NCI-H1436 treated with DMSO at 0.1 percent for 48 hours (cell line): ENCODE measurements around the gene NCSTN.

Experiments used
- DNase-seq: peaks from one replicate; lab custom pipeline; 2025; lab: John Stamatoyannopoulos, UW

The NCSTN gene

DNA sequence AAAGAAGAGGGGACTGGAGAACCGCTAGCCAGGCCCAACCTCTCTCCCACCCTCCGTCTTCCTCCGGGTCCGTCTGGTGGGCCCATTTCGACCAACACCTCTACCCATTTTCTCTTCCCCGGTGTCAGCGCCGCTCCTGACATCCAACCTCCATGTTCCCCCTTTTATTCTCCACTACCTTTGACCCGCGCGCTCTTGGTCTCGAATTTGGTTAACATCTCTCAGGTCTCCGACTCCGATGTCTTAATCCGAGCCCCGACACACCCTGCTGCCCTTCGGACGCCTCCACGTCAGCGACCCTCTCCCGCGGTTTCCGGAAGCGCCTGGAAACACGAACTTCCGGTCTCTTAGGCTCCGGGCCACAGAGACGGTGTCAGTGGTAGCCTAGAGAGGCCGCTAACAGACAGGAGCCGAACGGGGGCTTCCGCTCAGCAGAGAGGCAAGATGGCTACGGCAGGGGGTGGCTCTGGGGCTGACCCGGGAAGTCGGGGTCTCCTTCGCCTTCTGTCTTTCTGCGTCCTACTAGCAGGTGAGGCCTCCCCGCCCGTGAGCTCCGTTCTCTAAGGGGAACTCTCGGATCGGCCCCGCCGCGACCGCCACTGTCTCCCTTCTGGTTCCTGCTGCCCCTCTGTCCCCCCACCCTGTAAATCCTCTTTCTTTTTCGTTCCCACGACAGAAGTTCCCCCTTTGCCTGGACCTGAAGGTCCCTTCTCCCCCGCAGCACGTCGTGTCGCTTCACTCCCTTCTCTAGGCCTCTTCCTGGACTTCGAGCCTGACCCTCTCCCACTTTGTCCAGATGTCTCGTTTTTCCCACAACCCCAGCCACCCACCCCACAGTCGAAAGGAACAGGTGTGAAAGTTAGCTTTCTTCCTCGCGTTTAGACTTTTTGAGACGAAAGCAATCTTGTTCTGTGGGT, at the start of gene NCSTN, which contains the start of gene COPA:
Gene NCSTN, plus strand, starts transcription at position 431 of the 917 bp plus-strand sequence. Its CDS starts 14 bp downstream, at position 445.
Gene COPA, minus strand, starts transcription at position 298 of the 917 bp plus-strand sequence. Its CDS starts 80 bp downstream, at position 218.
- DNase-seq, result peak; percentile 43

DNA sequence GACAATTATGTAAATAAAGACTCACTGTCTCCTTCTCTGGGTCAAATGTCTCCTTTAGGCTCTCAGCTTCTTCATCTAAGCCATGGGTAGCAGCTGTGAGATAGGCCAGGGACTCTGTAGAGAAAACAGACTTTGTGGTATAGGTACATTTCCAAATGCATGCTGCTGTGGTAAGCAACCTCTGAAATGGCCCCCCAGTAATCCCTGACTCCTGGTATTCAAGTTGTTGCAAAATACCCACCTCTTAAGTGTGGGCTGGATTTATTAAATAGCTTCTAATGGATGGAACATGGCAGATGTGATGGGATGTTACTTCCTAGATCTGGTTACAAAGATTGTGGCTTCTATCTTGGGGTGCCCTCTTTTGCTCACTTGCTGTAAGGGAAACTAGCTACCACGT, 47.1 kb upstream of the NCSTN start:
- no peak for DNase-seq

DNA sequence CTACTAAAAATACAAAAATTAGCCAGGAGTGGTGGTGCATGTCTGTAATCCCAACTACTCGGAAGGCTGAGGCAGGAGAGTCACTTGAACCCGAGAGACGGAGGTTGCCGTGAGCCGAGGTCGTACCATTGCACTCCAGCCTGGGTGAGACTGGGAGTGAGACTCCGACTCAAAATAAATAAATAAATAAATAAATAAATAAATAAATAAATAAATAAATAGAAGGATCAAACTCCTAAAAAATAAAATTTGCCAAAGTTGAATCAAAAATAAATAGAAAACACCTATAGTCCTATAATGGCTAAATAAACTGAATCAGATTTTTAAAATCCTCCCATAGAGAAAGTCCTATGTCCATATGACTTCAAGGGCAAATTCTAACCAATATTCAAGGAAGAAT, 43.0 kb upstream of the NCSTN start:
- no peak for DNase-seq

DNA sequence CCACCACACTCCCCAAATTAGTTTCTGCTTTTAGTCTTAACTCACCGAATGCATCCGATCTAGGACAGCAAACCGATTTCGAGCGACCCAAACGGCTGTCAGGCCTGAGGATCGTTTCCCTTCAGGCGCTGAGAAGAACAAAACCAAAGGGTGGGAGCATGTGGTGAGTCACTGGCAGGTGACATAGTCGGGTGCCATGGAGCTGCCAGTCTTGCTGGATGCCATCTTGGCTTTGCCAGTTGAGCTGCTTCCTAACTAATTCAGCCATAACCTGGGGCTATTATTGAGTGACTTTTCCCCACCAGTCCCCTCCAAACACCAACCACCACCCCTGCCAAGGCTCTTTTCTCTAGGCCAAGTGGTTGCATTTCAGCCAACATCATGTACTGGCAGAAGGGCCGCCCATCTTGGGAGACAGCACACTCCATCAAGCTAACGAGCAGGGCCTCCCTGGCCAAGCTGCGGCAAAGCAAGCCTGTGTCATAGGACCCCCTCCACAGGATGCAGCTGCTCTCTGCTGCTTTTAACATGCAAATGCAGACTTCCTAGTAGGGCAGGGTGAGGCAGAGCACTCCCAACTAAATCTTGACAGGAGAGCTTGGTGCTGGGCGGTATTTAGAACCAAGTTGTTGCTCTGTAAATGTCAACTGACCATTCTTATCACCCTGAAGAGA, 35.9 kb upstream of the NCSTN start:
- no peak for DNase-seq

DNA sequence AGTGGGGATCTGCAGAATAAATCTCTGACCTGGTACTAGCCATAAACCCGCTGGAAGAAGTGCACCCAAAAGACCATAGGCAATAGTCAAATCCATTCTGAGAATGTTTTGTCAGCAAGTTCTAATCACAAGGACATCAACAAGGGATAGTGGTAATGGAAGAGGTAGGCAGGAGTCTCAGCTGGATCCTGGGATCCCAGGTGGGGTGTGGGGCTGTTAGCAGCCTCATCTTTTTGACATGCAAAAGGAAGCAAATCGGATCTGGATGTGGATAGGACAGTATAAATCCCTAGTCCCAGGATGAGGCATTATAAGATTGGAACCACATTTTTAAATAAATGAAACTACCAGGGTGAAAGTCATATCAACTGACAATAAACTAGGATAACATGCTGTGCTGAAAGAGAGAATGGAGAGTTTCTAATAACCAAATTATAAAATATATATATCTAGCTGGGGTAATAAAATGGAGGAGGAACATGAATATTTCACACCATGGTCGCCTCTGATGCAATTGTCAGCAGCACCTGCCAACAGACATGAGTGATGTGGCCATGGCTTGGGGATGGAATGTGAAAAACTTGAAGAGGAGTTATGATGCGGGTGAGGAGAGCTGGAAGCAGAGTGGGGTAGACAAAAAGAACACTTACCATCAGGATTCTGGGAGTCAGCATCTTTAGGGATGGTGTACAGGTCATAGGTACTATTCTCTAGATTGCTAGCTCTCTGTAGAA, 34.6 kb upstream of the NCSTN start:
- no peak for DNase-seq

DNA sequence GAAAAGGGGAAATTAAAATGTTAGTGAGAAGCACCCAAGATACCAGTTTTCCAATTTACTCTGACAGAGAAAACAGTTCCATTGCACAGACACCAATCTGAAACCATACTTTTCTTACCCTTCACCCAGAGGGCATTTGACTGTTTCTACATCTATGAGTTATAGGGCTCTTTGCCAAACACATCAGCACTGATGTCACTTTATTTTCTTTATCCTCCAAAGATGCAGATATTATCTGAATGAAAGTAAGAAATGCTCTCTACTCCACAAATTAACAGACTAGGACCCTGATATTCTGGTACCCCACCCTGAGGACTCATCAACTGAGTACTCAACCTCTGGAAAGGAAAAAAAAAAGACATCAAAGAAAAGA, 34.0 kb upstream of the NCSTN start:
- DNase-seq, result no peak

DNA sequence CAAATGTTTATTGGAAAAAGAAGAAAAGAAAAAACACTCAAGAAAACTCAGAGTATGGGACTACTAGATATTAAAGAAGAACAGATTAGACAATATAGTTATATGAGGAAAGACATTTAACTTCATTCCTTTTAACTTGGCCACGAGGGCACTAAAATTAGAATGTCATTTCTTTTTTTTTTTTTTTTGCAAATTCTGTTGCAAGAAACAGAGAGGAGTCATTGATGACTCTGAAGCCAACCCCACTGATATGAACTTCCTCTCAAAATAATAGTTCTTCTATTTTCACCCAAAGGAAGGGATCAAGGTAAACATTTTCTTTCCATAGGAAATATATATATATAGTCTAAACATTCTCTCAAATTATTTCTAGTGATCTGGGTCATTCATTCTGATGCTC, 33.6 kb upstream of the NCSTN start:
- DNase-seq, result no peak

DNA sequence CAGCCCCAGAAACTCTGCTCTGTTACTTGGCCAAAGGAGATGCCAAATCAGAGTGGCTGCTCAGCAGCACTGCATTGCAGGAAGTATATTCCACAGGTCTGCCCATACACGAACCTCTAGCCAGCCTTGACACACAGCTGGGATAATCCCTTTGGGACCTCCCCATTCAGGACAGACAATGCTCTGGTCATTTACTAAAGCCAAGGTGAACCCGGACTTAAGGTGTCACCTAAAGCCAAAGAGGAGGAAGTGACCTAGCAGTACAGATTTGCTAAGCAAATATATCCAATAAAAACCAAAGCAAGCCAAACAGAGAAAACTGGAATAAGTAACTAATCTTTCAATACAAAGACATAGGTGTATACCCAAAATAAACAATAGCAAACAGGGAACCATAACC, 27.8 kb upstream of the NCSTN start:
- DNase-seq, result no peak

DNA sequence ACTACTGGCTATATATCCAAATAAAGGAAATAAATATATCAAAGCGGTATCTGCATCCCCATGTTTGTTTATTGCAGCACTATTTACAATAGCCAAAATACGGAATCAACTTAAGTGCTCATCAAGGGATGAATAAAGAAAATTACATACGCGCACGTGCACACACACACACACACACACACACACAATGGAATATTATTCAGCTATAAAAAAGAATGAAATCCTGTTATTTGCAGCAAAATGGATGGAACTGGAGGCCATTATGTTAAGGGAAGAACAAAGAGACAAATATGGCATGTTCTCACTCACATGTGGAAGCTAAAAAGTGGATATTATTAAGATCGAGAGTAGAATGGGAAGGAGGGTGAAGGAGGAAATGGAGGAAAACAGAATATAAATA, 20.4 kb upstream of the NCSTN start:
- no peak for DNase-seq

DNA sequence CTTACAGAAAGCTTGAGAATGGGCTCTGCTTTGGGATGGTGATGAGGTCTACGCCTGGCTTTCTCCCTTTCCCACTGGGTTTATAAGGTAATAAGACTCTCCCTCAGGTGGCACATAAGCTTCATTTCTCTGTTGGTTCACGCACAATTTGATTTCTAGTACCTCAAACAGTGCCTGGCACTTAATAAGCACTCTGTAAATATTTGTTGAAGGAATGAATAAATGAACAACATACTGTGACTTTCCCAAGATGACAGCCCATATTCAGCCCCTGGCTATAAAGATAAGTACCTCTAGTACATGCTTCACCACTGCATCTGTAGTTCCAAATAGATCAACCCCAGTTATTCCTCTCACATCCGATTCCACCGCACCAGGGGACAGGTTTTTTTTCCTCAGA, 17.9 kb upstream of the NCSTN start:
- peak; percentile 49 for DNase-seq

DNA sequence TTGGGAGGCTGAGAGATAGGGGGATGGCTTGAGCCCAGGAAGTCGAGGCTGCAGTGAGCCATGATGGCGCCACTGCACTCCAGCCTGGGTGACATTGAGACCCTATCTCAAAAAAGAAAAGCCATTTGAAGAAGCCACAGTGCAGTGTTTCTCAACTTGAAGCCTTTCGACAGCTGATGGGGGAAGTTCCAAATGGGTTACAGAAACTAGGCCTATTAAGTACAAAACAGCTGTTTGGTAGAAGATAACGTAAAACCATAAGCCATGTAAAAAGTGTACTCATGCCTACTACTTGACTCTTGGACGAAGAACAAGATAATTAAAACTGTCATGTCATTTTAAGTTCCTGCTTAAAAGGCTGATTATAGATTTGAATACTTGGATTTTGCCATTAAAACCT, 16.8 kb upstream of the NCSTN start:
- no peak for DNase-seq

DNA sequence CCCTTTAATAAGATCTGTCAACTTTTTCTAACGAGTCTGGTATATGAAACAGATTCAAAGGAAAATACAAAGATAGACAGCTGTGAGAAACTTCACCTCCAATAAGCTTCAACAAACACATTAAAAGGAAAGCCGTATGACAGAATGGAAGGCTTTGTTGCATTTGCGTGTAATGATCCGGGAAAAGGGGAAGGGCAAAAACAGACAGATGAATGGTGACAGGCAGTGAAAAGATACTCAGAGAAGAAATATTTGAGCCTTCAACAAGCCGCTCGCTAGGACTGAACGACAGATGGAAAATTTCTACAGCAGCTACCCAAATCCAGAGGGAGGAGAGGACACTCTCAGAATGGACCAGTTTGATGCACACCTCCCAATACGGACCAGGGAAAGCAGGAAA, 15.0 kb upstream of the NCSTN start:
- no peak for DNase-seq

DNA sequence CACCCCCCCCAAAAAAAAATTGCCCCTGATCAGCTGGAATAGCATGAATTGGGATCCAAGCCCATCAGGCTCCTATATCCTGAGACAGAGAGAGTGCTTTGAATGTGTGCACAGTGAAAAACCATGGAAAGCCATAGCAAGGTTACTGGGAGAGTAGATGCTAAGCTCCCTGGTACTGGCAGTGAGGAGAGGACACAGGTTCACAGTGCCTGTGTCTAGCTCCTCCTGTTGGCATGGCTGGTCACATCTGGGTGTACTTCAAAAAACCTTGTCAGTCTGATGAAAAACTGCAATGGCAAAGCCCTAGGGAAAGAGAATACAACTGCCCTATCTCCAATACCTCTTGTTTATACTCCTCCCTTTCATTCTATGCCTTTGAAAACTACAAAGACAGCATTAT, 13.1 kb upstream of the NCSTN start:
- DNase-seq, result no peak

DNA sequence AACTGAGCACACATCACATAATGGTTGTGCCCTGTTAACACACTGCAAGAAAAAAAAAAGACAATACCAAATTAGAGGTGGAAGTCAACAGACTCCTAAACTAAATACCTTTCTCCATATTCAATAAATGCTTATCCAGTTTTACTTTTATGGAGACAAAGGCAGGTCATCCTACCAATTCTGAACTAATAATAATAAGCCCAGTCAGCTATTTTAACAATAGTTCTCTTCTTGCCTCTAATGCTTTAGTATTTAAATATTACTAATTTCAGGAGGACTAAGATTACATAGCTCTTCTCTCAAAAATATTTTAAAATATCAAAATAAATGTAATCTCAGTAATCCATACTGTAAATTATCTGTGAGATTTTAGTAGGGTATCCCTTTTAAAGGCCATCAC, 10.7 kb upstream of the NCSTN start:
- no peak for DNase-seq

DNA sequence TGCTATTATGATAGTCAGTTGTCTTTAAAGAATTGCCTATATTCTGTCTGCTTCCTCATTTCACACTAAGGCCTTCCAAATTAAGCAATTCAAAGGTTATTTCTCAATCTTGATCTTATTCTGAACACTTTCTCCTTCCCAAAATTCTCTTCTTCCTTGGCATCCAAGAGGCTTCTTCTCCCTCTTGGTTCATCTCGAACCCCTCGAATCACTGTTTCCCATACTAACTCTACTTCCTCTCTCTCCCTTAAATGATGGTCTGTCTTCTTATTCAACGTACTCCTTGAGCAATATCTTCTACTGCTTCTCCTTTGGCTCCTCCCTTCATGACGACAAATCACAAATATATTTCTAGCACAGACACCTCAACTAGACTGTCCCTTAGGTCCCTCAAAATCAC, 4.6 kb upstream of the NCSTN start:
- DNase-seq, result no peak

DNA sequence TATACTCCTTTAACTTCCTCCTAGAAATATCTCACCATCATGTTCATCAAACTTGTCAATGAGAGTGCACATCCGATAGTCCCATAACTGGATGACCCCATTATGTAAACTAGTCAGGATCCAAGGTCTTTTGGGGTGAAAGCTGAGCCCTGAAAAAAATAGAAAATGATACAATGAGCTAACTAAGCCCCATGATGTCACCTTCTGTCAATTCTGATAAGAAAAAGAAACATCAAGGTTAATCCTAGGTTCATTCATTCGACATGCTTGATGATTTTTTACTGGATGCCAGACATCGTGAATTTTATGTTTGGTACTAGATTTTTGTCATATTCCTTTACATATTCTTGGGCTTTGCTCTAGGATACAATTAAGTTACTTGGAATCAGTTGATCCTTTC, 3.0 kb upstream of the NCSTN start:
- no peak for DNase-seq

DNA sequence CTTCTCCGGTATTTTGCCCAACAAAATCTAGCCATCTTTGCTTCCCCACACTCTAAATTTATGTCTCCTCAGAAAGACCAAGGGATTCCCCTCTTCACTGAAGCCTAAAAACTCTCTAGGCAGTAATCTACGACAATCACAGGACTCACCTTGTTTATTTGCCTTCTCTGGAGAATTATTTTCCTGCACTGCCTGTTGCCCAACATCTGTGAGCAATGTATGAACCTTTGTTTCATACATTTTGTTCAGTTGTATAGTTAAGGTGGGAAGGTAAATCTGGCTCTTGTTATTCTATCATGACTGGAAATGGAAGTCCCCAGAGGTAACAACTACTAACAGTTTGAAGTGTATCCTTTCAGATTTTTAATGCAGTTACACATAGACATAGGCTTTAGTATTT, 2.3 kb upstream of the NCSTN start:
- no peak for DNase-seq

DNA sequence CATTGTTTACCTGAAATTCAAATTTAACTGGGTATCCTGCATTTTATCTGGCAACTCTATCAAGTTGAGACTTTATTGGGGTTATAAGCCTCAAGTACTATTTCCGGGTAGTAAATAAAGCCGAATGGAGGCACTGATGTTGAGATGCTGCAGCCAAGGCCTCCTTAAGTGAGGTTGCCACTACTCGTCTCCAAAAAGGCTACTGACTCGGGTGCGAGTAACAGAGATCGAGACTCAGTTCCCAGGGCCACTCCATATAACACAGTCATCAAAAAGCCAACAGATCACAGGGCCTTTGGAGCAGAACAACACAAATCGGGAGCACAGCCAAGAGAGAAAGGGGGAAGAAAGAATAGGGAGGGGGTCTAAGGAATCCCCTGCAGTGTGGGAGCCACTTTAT, 657 bp upstream of the NCSTN start:
- DNase-seq, result no peak

DNA sequence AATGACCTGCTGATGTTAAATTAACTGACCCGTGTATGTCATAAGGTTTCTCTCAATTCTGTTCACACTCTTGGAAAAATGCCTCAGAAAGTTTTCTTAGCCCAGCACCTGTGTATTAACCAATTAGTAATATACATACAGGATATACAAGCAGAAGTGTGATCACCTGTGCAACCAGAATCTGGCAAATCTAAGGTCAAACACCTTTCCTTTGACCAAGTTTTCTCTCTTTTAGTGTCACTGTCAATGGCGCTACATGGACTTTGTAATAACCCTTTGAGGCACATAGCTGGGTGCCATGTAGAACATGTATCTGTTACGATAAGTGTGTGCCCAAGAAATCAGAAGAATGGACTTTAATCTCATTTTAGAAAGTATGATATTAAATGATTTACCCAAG, 1.1 kb downstream of the NCSTN start:
- DNase-seq, result no peak

DNA sequence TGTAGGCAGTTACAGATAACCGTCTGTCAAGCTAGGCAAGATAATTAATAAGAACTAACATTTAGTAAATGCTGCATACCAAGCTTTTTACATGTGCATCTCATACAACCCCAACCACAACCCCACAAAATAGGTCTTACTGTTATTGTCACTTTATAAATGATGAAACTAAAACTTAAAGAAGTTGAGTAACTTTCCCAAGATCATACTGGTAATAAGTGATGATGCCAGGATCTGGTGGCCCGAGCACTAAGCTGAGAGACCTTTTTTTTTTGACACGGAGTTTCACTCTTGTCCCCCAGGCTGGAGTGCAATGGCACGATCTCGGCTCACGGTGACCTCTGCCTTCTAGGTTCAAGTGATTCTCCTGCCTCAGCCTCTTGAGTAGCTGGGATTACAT, 1.8 kb downstream of the NCSTN start:
- no peak for DNase-seq

DNA sequence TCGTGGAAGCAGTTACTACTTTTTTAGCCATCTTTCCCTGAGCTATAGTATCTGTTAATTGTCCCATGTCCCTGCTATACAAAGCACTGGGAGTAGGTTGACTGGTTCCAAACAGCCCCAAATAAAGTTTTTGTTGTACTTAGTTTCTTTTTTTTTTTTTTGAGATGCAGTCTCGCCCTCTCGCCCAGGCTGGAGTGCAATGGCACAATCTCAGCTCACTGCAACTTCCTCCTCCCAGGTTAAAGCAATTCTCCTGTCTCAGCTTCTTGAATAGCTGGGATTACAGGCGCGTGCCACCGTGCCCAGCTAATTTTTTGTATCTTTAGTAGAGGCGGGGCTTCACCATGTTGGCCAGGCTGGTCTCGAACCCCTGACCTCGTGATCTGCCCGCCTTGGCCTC, 3.3 kb downstream of the NCSTN start:
- DNase-seq, result no peak

DNA sequence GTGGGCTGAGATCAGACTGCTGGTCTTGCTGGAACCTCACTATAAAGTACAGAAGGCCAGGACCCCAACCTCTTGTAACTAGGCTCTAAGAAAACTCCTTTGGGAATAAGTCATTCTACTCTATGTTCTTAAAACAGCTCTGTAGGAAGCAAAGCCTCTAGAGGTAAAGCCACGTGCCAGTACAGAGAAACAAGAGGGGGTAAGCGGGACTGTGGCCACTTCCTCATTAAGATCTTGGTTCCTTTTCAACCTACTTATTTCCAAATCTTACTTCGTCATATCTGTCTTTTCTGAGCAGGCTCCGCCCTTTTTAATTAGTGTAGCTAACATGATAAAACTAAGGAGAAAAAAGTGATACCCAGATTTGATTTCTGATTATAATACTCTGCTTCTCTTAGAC, 3.8 kb downstream of the NCSTN start:
- no peak for DNase-seq

DNA sequence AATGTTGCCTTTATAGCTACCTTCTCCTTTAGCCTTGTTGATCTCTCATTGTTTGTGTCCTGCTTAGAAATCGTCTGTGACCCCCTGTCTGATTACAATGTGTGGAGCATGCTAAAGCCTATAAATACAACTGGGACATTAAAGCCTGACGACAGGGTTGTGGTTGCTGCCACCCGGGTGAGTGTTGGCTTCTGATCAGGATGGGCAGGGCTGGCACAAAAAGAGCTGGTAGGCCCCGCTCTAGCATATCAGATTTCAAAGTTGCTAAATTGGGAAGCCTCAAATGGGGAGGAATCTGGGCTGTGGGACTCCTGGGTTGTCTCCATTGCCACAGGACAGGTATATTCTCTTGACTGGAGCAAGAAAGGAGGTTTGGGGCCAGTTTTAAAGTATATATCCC, 8.4 kb downstream of the NCSTN start:
- DNase-seq, result no peak
